Measurements from ENCODE around the gene SLC10A7. TPM values are rescaled to one million over a fixed set of nuclear protein-coding genes. Genes with fewer than 3 reads are reported as not detected.

Gene SLC10A7
- total and polyA plus RNA-seq, 2 of the 4 experiments (the other 2 are of a cell fraction): 5.2 to 8.4 TPM

DNA sequence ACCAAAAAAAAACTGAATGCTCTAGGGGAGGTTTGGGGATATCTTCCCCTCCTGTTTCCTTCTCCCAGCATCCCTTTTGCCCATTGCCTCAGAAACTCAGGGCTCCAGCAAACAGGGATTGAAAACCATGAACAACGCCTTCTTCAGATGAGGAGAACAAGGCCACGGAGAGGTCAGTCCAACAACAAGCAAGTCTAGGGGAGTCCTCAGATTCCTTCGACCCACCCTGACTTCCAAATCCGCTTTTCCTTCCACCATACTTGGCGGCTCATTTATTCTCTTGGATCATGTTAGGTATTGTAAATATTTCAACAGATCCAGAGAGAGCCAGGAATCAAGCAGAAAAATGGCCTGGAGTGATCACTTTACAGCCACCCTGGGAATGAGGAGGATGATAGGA is 285.5 kb downstream of the SLC10A7 start:
- BruUV-seq (replicated peaks): no TSS peak
- no peak overlapping the region for H2BK5ac ChIP-seq (ENCODE audit: low read depth, low read length, poor library complexity, severe bottlenecking)
- H3K27ac ChIP-seq (ENCODE audit: insufficient read depth, low read length): no peak overlapping the region

More for the DNA sequence above, 285.5 kb downstream of the SLC10A7 start:
- intact Hi-C loops (cut with micrococcal nuclease) (no loop called here), dilution Hi-C loops (cut with HindIII; ENCODE audit: low sequenced_read_pairs, unreplicated experiment) (no loop called here), in situ Hi-C loops (cut with MboI; ENCODE audit: low sequenced_read_pairs) (no loop called here)
- Histone ChIP-seq H3K14ac (replicated peaks; ENCODE audit: low read depth, low read length) (no peak overlapping the region), H3K4me3 (ENCODE audit: insufficient read depth, low read depth, low read length) (no peak overlapping the region), H3K4me1 (ENCODE audit: control insufficient read depth, insufficient read depth, low read length) (no peaks in the 10 kb centered on the region), H2BK15ac (ENCODE audit: low read depth, low read length) (no peak overlapping the region), H4K8ac (ENCODE audit: low read depth in 2 of 2, low read length in 2 of 2) (no peak overlapping the region), H2AFZ (replicated peaks; ENCODE audit: low read length, poor library complexity) (no peak overlapping the region), H3K56ac (ENCODE audit: extremely low read depth, insufficient read depth, low read length) (no peak overlapping the region), H4K5ac (ENCODE audit: low read depth, low read length) (no peak overlapping the region), H3K18ac (ENCODE audit: low read depth, low read length) (no peak overlapping the region), H2BK20ac (ENCODE audit: low read depth, low read length) (no peak overlapping the region), H3K9me3 (ENCODE audit: control insufficient read depth, insufficient read depth, low read length) (peaks cover 3% of the 10 kb centered on the region; the same call in 1 of the 2 replicates), H3K9me1 (ENCODE audit: insufficient read depth, low read length) (peaks cover 4% of the 10 kb centered on the region; the same call in 1 of the 2 replicates), H3K27me3 (ENCODE audit: control insufficient read depth, insufficient read depth, low read length) (no peaks in the 10 kb centered on the region), H2BK120ac (ENCODE audit: low read depth, low read length) (no peak overlapping the region), H2AK5ac (ENCODE audit: low read depth, low read length) (no peak overlapping the region), H3K23ac (ENCODE audit: low read depth, low read length) (no peak overlapping the region), H3K9ac (ENCODE audit: low read depth, low read length) (no peak overlapping the region), H3K79me1 (ENCODE audit: low read depth in 1 of 2, low read length in 2 of 2) (no peaks in the 10 kb centered on the region), H4K91ac (ENCODE audit: insufficient read depth, low read depth, low read length) (no peak overlapping the region), H4K20me1 (ENCODE audit: insufficient read depth, low read length) (no peaks in the 10 kb centered on the region), H3K4me2 (ENCODE audit: low read depth, low read length) (no peak overlapping the region), H2AK9ac (replicated peaks; ENCODE audit: low read depth, low read length, poor library complexity) (no peak overlapping the region), H3K36me3 (ENCODE audit: control insufficient read depth, insufficient read depth, low read length) (no peaks in the 10 kb centered on the region), H3K4ac (ENCODE audit: low read depth, low read length) (no peak overlapping the region)
- ATAC-seq (ENCODE audit: low read depth) (no peak), DNase-seq (no peak)
- POLR2A ChIA-PET (ENCODE audit: unreplicated experiment): no interaction called here
- no CpG with 5 or more reads among the region's 5 CpGs for WGBS, 2 experiments (ENCODE audit: extremely low coverage in 2 of 2, insufficient read length in 1 of 2)
- CTCF ChIA-PET: no interaction called here
- TF ChIP-seq ELK1 (IDR thresholded peaks at IDR 0.05; ENCODE audit: borderline replicate concordance, low read depth, low read length): no peak
- TF ChIP-seq POLR2A (IDR thresholded peaks at IDR 0.05; ENCODE audit: low read depth, low read length): no peak
- TF ChIP-seq MXI1 (IDR thresholded peaks at IDR 0.05; ENCODE audit: borderline replicate concordance, low read depth, low read length): no peak
- TF ChIP-seq RAD21 (IDR thresholded peaks at IDR 0.05; ENCODE audit: low read length): no peak
- TF ChIP-seq SMC3 (IDR thresholded peaks at IDR 0.05; ENCODE audit: low read depth, low read length): no peak
- no peak for TF ChIP-seq RFX5 (IDR thresholded peaks at IDR 0.05; ENCODE audit: low read depth, low read length)
- TF ChIP-seq MAZ (IDR thresholded peaks at IDR 0.05; ENCODE audit: borderline replicate concordance, low read depth, low read length): no peak
- TF ChIP-seq, protein P1, sequence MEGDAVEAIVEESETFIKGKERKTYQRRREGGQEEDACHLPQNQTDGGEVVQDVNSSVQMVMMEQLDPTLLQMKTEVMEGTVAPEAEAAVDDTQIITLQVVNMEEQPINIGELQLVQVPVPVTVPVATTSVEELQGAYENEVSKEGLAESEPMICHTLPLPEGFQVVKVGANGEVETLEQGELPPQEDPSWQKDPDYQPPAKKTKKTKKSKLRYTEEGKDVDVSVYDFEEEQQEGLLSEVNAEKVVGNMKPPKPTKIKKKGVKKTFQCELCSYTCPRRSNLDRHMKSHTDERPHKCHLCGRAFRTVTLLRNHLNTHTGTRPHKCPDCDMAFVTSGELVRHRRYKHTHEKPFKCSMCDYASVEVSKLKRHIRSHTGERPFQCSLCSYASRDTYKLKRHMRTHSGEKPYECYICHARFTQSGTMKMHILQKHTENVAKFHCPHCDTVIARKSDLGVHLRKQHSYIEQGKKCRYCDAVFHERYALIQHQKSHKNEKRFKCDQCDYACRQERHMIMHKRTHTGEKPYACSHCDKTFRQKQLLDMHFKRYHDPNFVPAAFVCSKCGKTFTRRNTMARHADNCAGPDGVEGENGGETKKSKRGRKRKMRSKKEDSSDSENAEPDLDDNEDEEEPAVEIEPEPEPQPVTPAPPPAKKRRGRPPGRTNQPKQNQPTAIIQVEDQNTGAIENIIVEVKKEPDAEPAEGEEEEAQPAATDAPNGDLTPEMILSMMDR (conservative IDR thresholded peaks at IDR 0.05; ENCODE audit: low read depth, low read length): no peak
- no peak for TF ChIP-seq RCOR1 (IDR thresholded peaks at IDR 0.05; ENCODE audit: insufficient replicate concordance, low read length)
- TF ChIP-seq USF2 (IDR thresholded peaks at IDR 0.05; ENCODE audit: low read depth, low read length): no peak
- no peak for TF ChIP-seq BHLHE40 (IDR thresholded peaks at IDR 0.05; ENCODE audit: low read depth, low read length)
- no peak for TF ChIP-seq NFE2L2 (IDR thresholded peaks at IDR 0.05; ENCODE audit: low read depth, low read length)
